ENCODE data around the gene TBPL1.

Gene TBPL1

DNA sequence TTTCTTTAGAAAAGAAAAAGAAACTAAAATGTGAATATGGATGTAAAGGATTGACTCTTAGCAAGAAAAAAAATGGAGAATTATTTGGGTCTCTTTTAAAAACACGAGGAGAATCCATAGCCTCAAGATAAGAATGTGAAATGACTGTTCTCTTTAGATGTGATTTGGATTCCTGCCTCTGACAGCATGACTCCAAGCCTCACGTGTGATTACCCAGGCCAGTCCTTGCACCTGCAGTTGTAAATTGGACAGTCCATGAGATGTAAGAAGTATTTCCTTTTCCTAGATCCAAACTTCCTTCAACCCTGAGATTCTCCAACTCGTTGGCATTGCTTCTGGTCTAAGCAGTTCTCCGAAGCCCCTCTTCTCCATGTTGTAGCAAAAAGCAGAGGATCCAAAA lies 67.5 kb downstream of the TBPL1 start:
- H4K20me1 ChIP-seq (ENCODE audit: insufficient read depth, low read length, poor library complexity, severe bottlenecking): no peaks in the 10 kb centered on the region
- H3K27me3 ChIP-seq (ENCODE audit: insufficient read depth, low read length, poor library complexity, severe bottlenecking): no peaks in the 10 kb centered on the region
- no peaks in the 10 kb centered on the region for H3K9me2 ChIP-seq (replicated peaks; ENCODE audit: low read depth, low read length)
- no peak overlapping the region for H3K9ac ChIP-seq (ENCODE audit: low read depth, low read length, poor library complexity, severe bottlenecking)
- no peak overlapping the region for H2AFZ ChIP-seq (ENCODE audit: low read length)
- no peak overlapping the region for H3K4me2 ChIP-seq (ENCODE audit: low read depth, low read length, poor library complexity, severe bottlenecking)
- no peaks in the 10 kb centered on the region for H3F3A ChIP-seq (ENCODE audit: low read depth)
- no peaks in the 10 kb centered on the region for H3K9me3 ChIP-seq (ENCODE audit: insufficient read depth, low read depth, low read length)
- no peaks in the 10 kb centered on the region for H3K36me3 ChIP-seq (ENCODE audit: insufficient read depth, low read length)
- H3K4me1 ChIP-seq (ENCODE audit: insufficient read depth, low read length, poor library complexity, severe bottlenecking): peaks cover 5% of the 10 kb centered on the region
- TF ChIP-seq, protein P1, sequence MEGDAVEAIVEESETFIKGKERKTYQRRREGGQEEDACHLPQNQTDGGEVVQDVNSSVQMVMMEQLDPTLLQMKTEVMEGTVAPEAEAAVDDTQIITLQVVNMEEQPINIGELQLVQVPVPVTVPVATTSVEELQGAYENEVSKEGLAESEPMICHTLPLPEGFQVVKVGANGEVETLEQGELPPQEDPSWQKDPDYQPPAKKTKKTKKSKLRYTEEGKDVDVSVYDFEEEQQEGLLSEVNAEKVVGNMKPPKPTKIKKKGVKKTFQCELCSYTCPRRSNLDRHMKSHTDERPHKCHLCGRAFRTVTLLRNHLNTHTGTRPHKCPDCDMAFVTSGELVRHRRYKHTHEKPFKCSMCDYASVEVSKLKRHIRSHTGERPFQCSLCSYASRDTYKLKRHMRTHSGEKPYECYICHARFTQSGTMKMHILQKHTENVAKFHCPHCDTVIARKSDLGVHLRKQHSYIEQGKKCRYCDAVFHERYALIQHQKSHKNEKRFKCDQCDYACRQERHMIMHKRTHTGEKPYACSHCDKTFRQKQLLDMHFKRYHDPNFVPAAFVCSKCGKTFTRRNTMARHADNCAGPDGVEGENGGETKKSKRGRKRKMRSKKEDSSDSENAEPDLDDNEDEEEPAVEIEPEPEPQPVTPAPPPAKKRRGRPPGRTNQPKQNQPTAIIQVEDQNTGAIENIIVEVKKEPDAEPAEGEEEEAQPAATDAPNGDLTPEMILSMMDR (conservative IDR thresholded peaks at IDR 0.05; ENCODE audit: low read length): no peak
- TF ChIP-seq EZH2phosphoT487 (IDR thresholded peaks at IDR 0.05; ENCODE audit: borderline replicate concordance): no peak
- no peaks in the 10 kb centered on the region for H3K79me2 ChIP-seq (ENCODE audit: insufficient read depth, low read length)
- H3K4me3 ChIP-seq (ENCODE audit: low read length, poor library complexity, severe bottlenecking): no peak overlapping the region

DNA sequence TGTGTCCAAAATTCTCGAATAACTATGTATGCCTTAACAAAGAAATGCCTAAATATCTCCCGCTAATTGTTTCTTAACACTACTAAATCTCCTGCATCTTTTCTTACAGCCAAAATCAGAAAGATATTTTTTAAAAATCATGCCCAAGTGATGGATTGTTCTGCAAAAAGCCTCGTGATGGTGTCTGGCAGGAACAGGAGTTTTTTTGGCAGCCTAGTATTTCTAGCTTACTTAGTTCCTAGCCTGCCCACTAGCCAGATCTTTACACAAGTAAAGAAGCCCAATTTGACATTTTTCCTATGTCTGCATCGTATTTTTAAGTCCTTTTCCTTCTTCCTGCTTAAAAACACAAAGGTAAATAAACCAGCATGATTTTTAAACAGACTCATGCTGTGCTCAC lies 67.9 kb downstream of the TBPL1 start:
- Histone ChIP-seq H3K27me3 (ENCODE audit: insufficient read depth, low read length, poor library complexity, severe bottlenecking) (no peaks in the 10 kb centered on the region), H4K20me1 (ENCODE audit: insufficient read depth, low read length, poor library complexity, severe bottlenecking) (no peaks in the 10 kb centered on the region), H3K36me3 (ENCODE audit: insufficient read depth, low read length) (no peaks in the 10 kb centered on the region), H3K9me3 (ENCODE audit: insufficient read depth, low read depth, low read length) (no peaks in the 10 kb centered on the region), H2AFZ (ENCODE audit: low read length) (no peak overlapping the region), H3K4me3 (ENCODE audit: low read length, poor library complexity, severe bottlenecking) (no peak overlapping the region), H3F3A (ENCODE audit: low read depth) (no peaks in the 10 kb centered on the region), H3K9me2 (replicated peaks; ENCODE audit: low read depth, low read length) (no peaks in the 10 kb centered on the region), H3K79me2 (ENCODE audit: insufficient read depth, low read length) (no peaks in the 10 kb centered on the region), H3K4me2 (ENCODE audit: low read depth, low read length, poor library complexity, severe bottlenecking) (no peak overlapping the region), H3K9ac (ENCODE audit: low read depth, low read length, poor library complexity, severe bottlenecking) (no peak overlapping the region), H3K4me1 (ENCODE audit: insufficient read depth, low read length, poor library complexity, severe bottlenecking) (peaks cover 5% of the 10 kb centered on the region)
- TF ChIP-seq EZH2phosphoT487 (IDR thresholded peaks at IDR 0.05; ENCODE audit: borderline replicate concordance): no peak
- TF ChIP-seq, protein P1 (conservative IDR thresholded peaks at IDR 0.05; ENCODE audit: low read length): no peak

DNA sequence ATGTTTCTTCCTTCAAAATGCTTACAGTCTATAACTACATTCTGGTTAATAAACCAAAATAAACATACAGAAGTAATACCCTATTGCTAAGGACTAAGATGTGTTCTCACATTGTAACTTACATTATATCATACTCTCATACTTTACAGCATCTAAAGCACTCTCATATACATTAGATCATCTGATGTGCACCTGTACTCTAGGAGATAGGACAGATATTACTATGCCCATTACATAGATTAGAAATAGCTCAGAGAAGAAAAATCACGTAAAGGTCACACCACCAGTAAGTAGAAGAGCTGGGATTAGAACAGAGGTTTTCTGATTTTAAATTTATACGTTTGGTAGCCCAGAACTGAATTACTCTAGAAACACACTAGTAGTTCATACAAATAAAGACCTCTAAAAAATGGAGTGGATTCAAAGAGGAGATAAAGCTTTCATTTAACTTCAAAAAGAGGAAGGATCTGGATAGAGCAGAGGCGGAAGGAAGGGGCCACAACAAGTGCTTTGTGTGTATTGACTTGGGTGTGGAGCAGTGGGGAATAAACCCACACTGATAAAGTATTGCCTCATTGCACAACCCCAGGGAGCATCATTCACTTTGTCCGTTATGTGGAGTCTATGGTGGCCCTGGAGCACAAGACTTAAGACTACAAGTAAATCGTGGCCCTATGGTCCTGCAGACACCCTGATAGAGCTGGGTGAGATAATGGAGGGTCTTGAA lies 68.5 kb downstream of the TBPL1 start:
- Histone ChIP-seq H3K9me3 (ENCODE audit: insufficient read depth, low read depth, low read length) (no peaks in the 10 kb centered on the region), H4K20me1 (ENCODE audit: insufficient read depth, low read length, poor library complexity, severe bottlenecking) (no peaks in the 10 kb centered on the region), H3K79me2 (ENCODE audit: insufficient read depth, low read length) (no peaks in the 10 kb centered on the region), H3K9me2 (replicated peaks; ENCODE audit: low read depth, low read length) (no peaks in the 10 kb centered on the region), H2AFZ (ENCODE audit: low read length) (no peak overlapping the region), H3K4me3 (ENCODE audit: low read length, poor library complexity, severe bottlenecking) (no peak overlapping the region), H3K4me1 (ENCODE audit: insufficient read depth, low read length, poor library complexity, severe bottlenecking) (peaks cover 5% of the 10 kb centered on the region), H3K36me3 (ENCODE audit: insufficient read depth, low read length) (no peaks in the 10 kb centered on the region), H3K27me3 (ENCODE audit: insufficient read depth, low read length, poor library complexity, severe bottlenecking) (no peaks in the 10 kb centered on the region), H3F3A (ENCODE audit: low read depth) (no peaks in the 10 kb centered on the region), H3K9ac (ENCODE audit: low read depth, low read length, poor library complexity, severe bottlenecking) (no peak overlapping the region), H3K4me2 (ENCODE audit: low read depth, low read length, poor library complexity, severe bottlenecking) (no peak overlapping the region)
- no peak for TF ChIP-seq EZH2phosphoT487 (IDR thresholded peaks at IDR 0.05; ENCODE audit: borderline replicate concordance)
- TF ChIP-seq, protein P1 (conservative IDR thresholded peaks at IDR 0.05; ENCODE audit: low read length): no peak

All from Loucy (cell line).